ENCODE results near the gene GCN1.

GRCh38 chr12:120116792-120117651 is 77.5 kb downstream of the GCN1 start:
- no peak for TF ChIP-seq CTCF (IDR thresholded peaks at IDR 0.05; ENCODE audit: extremely low read depth in 1 of 2, insufficient read depth in 1 of 2, low read depth in 1 of 2, low read length in 2 of 2)
- peak; percentile 93 for TF ChIP-seq POLR2AphosphoS5 (IDR thresholded peaks at IDR 0.05; ENCODE audit: insufficient read depth, low read depth, low read length)
- peak; percentile 88 for TF ChIP-seq POLR2A (IDR thresholded peaks at IDR 0.05; ENCODE audit: low read depth, low read length)

All from endothelial cell of umbilical vein (primary cell).